Tibial artery (tissue), 4 donors: ENCODE measurements around the gene TMEM41B.
"Not testable (repeated sequence)": the region's sequence is repeated elsewhere in the genome, so short reads cannot be mapped to it uniquely, and the experiment has no call there.

Experiments
- DNase-seq, 2 donors: peaks; one replicate each; pipeline ENCODE4 v3.0.0-alpha.2; 2019
- H3K27ac ChIP-seq, 2 donors: fragments of 200-600 bp; sonication (generic) in 1 of 2; 1 replicate in 1 of 2; 2 replicates in 1 of 2; pipeline ENCODE4 v1.5.1; 2018 to 2019; ENCODE audit warnings: mild to moderate bottlenecking in 1 of 2
- H3K27me3 ChIP-seq, 2 donors: fragments of 200-600 bp; sonication (generic) in 1 of 2; one replicate each; pipeline versions ENCODE4 v1.5.1 to v1.6.0; 2016 to 2019
- H3K36me3 ChIP-seq, 3 donors: fragments of 200-600 bp; sonication (generic) in 2 of 3; one replicate each; pipeline ENCODE4 v1.5.1; 2016 to 2019; ENCODE audit warnings: mild to moderate bottlenecking in 2 of 3
- H3K4me1 ChIP-seq, 4 donors: fragments of 200-600 bp; sonication (generic) in 2 of 4; 1 replicate in 3 of 4; 2 replicates in 1 of 4; pipeline ENCODE4 v1.5.1; 2016 to 2019
- H3K4me3 ChIP-seq, 2 donors: fragments of 200-600 bp; sonication (generic) in 1 of 2; 1 replicate in 1 of 2; 2 replicates in 1 of 2; pipeline ENCODE4 v1.5.1; 2018 to 2019; ENCODE audit warnings: mild to moderate bottlenecking in 2 of 2
- H3K9me3 ChIP-seq, 3 donors: fragments of 200-600 bp; sonication (generic) in 1 of 3; one replicate each; pipeline ENCODE4 v1.5.1; 2016 to 2019
- CTCF ChIP-seq, 2 experiments: fragments of 200-600 bp in 1 of 2; fragments of 450-650 bp in 1 of 2; IDR thresholded peaks; one replicate each; pipeline ENCODE4 v1.5.1; 2017 to 2019; ENCODE audit warnings: antibody characterized with exemption in 2 of 2, mild to moderate bottlenecking in 1 of 2, moderate library complexity in 1 of 2
- intact Hi-C: fragments of 100-400 bp; cut with DNase I; formaldehyde crosslinking; loops from one replicate; pipeline ENCODE4 v1.15.0; 2023; ENCODE audit warnings: low total_unique reads

The TMEM41B gene

GRCh38 chr11:9314291-9315077 lies at the start of gene TMEM41B:
Gene TMEM41B (minus strand): TSS chr11:9314593. CDS start chr11:9314441, 152 bp downstream.
- intact Hi-C loops: loop anchor here (5.0 kb wide), 1 partner anchor 48 kb away; no protein-coding TSS in a partner anchor

GRCh38 chr11:9362393-9362863 lies 48.0 kb upstream of the TMEM41B start:
- H3K9me3 ChIP-seq: no peaks in the 10 kb centered on the region
- TF ChIP-seq CTCF (IDR thresholded peaks at IDR 0.05): no peak
- H3K4me3 ChIP-seq: no peak overlapping the region
- H3K27me3 ChIP-seq: no peaks in the 10 kb centered on the region
- H3K36me3 ChIP-seq: no peaks in the 10 kb centered on the region
- DNase-seq: no peak
- H3K4me1 ChIP-seq: peaks cover 0 to 18% (median 12%) of the 10 kb centered on the region in 4 donors
- intact Hi-C loops: loop anchor here (5.0 kb wide), 1 partner anchor 50 kb away; the partner anchor contains the start of gene TMEM41B
- H3K27ac ChIP-seq: peak overlapping the region; percentile 30 to 95

More at GRCh38 chr11:9314291-9315077, at the start of gene TMEM41B:
- Histone ChIP-seq H3K27ac (peak within 1 kb of the TSS; percentile 80 to 84), H3K4me3 (peak within 1 kb of the TSS; percentile 97), H3K9me3 (no peaks in the 10 kb centered on the region), H3K27me3 (peaks cover 0 to 8% of the 10 kb centered on the region in 2 donors), H3K36me3 (no peaks in the 10 kb centered on the region), H3K4me1 (peaks cover 0 to 22% (median 17%) of the 10 kb centered on the region in 4 donors)
- peak; percentile 97 to 99 for DNase-seq
- TF ChIP-seq CTCF (IDR thresholded peaks at IDR 0.05): no peak

- H3K4me3 ChIP-seq, DNase-seq, H3K9me3 ChIP-seq, H3K36me3 ChIP-seq, H3K27ac ChIP-seq, H3K27me3 ChIP-seq: not testable (repeated sequence)
- H3K4me1 ChIP-seq: peaks cover 0 to 18% (median 12%) of the 10 kb centered on the region in 4 donors
- intact Hi-C loops: loop anchor here (5.0 kb wide), 1 partner anchor 49 kb away; the partner anchor contains the start of gene TMEM41B
Observed at GRCh38 chr11:9360862-9361622, 46.6 kb upstream of the TMEM41B start.

- Histone ChIP-seq H3K9me3 (no peaks in the 10 kb centered on the region), H3K4me1 (no peaks in the 10 kb centered on the region), H3K4me3 (no peak overlapping the region), H3K27ac (no peak overlapping the region), H3K27me3 (no peaks in the 10 kb centered on the region), H3K36me3 (no peaks in the 10 kb centered on the region)
- intact Hi-C loops: no loop called here
- no peak for DNase-seq
- no peak for TF ChIP-seq CTCF (IDR thresholded peaks at IDR 0.05)
Observed at GRCh38 chr11:9357041-9357440, 42.6 kb upstream of the TMEM41B start.

GRCh38 chr11:9351321-9351881 lies 37.0 kb upstream of the TMEM41B start:
- no peaks in the 10 kb centered on the region for H3K4me1 ChIP-seq
- no peak overlapping the region for H3K4me3 ChIP-seq
- intact Hi-C loops: no loop called here
- H3K27ac ChIP-seq: no peak overlapping the region
- no peaks in the 10 kb centered on the region for H3K9me3 ChIP-seq
- peak in 1 of 2 donors; percentile 35 for DNase-seq
- no peak for TF ChIP-seq CTCF (IDR thresholded peaks at IDR 0.05)
- no peaks in the 10 kb centered on the region for H3K36me3 ChIP-seq
- H3K27me3 ChIP-seq: peaks cover 0 to 4% of the 10 kb centered on the region in 2 donors

- H3K27me3 ChIP-seq, H3K4me3 ChIP-seq, DNase-seq, intact Hi-C loops, H3K36me3 ChIP-seq, H3K9me3 ChIP-seq, H3K4me1 ChIP-seq, H3K27ac ChIP-seq: not testable (repeated sequence)
Observed at GRCh38 chr11:9347779-9348178, 33.4 kb upstream of the TMEM41B start.
